Panc1 (cell line): Measurements from ENCODE around the gene BTNL8. TPM values are rescaled to one million over a fixed set of nuclear protein-coding genes. Genes with fewer than 3 reads are reported as not detected.

Experiments
- ATAC-seq: fragments of 200-7000 bp; cut with Tn5 transposase; 2 replicates; pipeline ENCODE4 v1.9.1; 2020; ENCODE audit warnings: mild to moderate bottlenecking, moderate library complexity
- BruUV-seq: library from RNA; stranded (reverse); fragments of 400-500 nt; replicated peaks from 2 replicates; lab custom pipeline; 2021; lab: Mats Ljungman, UMichigan
- CTCF ChIA-PET: fragments of 300-600 bp; sonication (Branson Sonifier 250); formaldehyde crosslinking; loops from one replicate; lab custom pipeline; 2022; ENCODE audit warnings: antibody characterized with exemption; lab: Charles Lee
- POLR2A ChIA-PET: fragments of 300-600 bp; sonication (Branson Sonifier 250); formaldehyde crosslinking; loops from one replicate; lab custom pipeline; 2022; ENCODE audit warnings: antibody characterized with exemption; lab: Charles Lee
- DNase-seq: peaks from one replicate; pipeline ENCODE4 v3.0.0-alpha.2; 2010; ENCODE audit warnings: low read depth, low spot score
- H3K27ac ChIP-seq: 2 replicates; pipeline ENCODE4 v1.5.1; 2011; ENCODE audit warnings: mild to moderate bottlenecking, low read length, inconsistent platforms
- H3K27me3 ChIP-seq: fragments of 200-500 bp; sonication (Bioruptor generic); 2 replicates; pipeline ENCODE4 v1.6.0; 2014; ENCODE audit warnings: low read length, inconsistent platforms; ENCODE audit not compliant: control insufficient read depth, insufficient read depth
- H3K36me3 ChIP-seq: fragments of 200-500 bp; sonication (Bioruptor generic); 2 replicates; pipeline ENCODE4 v1.5.1; 2014; ENCODE audit warnings: inconsistent platforms, mild to moderate bottlenecking, low read length, moderate library complexity; ENCODE audit not compliant: control insufficient read depth, insufficient read depth
- H3K4me1 ChIP-seq: 2 replicates; pipeline ENCODE4 v1.5.1; 2011; ENCODE audit warnings: inconsistent platforms, mild to moderate bottlenecking, low read length, moderate library complexity; ENCODE audit not compliant: control insufficient read depth, insufficient read depth
- H3K4me3 ChIP-seq, 2 experiments: 2 replicates each; pipeline ENCODE4 v1.5.1; 2011 to 2012; ENCODE audit warnings: low read depth in 2 of 2, low read length in 2 of 2, mild to moderate bottlenecking in 2 of 2, inconsistent platforms in 1 of 2, moderate library complexity in 1 of 2
- H3K9me3 ChIP-seq: fragments of 200-500 bp; sonication (Bioruptor generic); 2 replicates; pipeline ENCODE4 v1.5.1; 2014; ENCODE audit warnings: low read depth, mild to moderate bottlenecking, inconsistent platforms, low read length, moderate library complexity; ENCODE audit not compliant: control insufficient read depth, insufficient read depth
- POLR2AphosphoS5 ChIP-seq: IDR thresholded peaks from 2 replicates; pipeline ENCODE4 v1.6.1; 2012; ENCODE audit warnings: mild to moderate bottlenecking, low read depth, low read length, moderate library complexity
- SIN3A ChIP-seq: IDR thresholded peaks from 2 replicates; pipeline ENCODE4 v1.6.1; 2012; ENCODE audit warnings: low read depth, mild to moderate bottlenecking, low read length, moderate library complexity, borderline replicate concordance; ENCODE audit not compliant: insufficient read depth
- TCF7L2 ChIP-seq: IDR thresholded peaks from 2 replicates; pipeline ENCODE4 v1.6.1; 2011; ENCODE audit warnings: mild to moderate bottlenecking, low read depth, low read length, inconsistent platforms
- in situ Hi-C: cut with HindIII; loops from 2 replicates; pipeline ENCODE4 v1.10.0; 2016; ENCODE audit warnings: low sequenced_read_pairs, low pct_unique_long_range_greater_than_20kb
- intact Hi-C: fragments of 100-400 bp; cut with micrococcal nuclease; formaldehyde crosslinking; loops from one replicate; pipeline ENCODE4 v1.10.0; 2022; ENCODE audit not compliant: unreplicated experiment
- total RNA-seq: library from RNA; stranded (reverse); gene quantifications from one replicate; pipeline ENCODE4 v1.2.1, GENCODE V29; 2021; ENCODE audit not compliant: unreplicated experiment
- TF ChIP-seq, protein P1 (sequence below), 2 experiments: IDR thresholded peaks; 2 replicates each; pipeline ENCODE4 v1.6.1; 2011 to 2012; ENCODE audit warnings: low read depth in 2 of 2, control low read depth in 1 of 2, low read length in 1 of 2, mild to moderate bottlenecking in 1 of 2, moderate library complexity in 1 of 2; ENCODE audit not compliant: insufficient read depth in 1 of 2
- TF ChIP-seq, protein P2 (sequence below): fragments of 450-650 bp; IDR thresholded peaks from 2 replicates; pipeline ENCODE4 v1.5.1; 2017; ENCODE audit warnings: mild to moderate bottlenecking

The BTNL8 gene
- total RNA-seq, 1 experiment from 2014 or later = not detected

DNA sequence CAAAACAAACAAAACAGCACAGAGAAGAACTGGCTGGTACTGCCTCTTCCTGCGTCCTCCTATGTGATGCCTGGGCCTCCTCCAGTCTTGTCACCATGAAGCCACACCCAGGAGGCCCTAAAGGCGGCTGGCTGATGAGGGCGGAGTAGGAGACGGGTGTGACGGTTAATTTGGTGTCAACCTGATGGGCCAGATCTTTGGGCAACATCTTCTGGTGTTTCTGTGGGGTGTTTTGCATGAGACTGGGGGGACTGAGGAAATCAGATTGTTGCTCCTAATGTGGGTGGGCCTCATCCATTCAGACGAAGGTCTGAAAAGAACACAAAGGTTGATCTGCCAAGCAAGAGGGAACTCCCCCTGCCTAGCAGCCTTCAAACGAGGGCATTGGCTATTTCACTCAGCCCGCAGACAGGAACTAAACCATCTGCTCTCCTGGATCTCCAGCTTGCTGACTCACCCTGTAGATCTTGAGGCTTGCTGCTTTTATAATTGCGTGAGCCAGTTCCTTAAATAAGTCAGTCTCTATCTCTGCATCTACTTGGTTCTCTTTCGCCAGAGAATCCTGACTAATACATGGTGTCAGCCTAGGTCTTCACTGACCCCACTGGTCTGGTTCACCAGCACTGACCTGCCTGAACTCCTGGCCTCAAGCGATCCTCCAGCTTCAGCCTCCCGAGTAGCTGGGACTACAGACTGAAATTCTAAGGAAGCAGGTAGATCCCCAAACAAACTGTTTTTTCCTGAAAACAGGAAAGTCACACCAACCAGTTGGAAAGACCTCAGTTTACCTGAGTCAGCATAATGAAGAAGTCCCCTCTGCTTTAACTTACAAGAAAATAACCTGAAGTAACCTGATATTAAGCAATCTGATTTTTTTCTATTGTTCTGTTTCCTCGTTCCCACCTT lies 25.1 kb upstream of the BTNL8 start:
- H3K4me3 ChIP-seq = no peak overlapping the region
- no peaks in the 10 kb centered on the region for H3K36me3 ChIP-seq
- H3K27ac ChIP-seq = no peak overlapping the region
- no peaks in the 10 kb centered on the region for H3K27me3 ChIP-seq
- in situ Hi-C loops = no loop called here
- ChIA-PET POLR2A (no interaction called here), CTCF (no interaction called here)
- intact Hi-C loops = no loop called here
- DNase-seq = no peak
- TF ChIP-seq, protein P1, sequence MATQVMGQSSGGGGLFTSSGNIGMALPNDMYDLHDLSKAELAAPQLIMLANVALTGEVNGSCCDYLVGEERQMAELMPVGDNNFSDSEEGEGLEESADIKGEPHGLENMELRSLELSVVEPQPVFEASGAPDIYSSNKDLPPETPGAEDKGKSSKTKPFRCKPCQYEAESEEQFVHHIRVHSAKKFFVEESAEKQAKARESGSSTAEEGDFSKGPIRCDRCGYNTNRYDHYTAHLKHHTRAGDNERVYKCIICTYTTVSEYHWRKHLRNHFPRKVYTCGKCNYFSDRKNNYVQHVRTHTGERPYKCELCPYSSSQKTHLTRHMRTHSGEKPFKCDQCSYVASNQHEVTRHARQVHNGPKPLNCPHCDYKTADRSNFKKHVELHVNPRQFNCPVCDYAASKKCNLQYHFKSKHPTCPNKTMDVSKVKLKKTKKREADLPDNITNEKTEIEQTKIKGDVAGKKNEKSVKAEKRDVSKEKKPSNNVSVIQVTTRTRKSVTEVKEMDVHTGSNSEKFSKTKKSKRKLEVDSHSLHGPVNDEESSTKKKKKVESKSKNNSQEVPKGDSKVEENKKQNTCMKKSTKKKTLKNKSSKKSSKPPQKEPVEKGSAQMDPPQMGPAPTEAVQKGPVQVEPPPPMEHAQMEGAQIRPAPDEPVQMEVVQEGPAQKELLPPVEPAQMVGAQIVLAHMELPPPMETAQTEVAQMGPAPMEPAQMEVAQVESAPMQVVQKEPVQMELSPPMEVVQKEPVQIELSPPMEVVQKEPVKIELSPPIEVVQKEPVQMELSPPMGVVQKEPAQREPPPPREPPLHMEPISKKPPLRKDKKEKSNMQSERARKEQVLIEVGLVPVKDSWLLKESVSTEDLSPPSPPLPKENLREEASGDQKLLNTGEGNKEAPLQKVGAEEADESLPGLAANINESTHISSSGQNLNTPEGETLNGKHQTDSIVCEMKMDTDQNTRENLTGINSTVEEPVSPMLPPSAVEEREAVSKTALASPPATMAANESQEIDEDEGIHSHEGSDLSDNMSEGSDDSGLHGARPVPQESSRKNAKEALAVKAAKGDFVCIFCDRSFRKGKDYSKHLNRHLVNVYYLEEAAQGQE (IDR thresholded peaks at IDR 0.05; ENCODE audit: insufficient read depth in 1 of 2, low read depth in 2 of 2, low read length in 1 of 2) = no peak
- TF ChIP-seq SIN3A (no peak), POLR2AphosphoS5 (no peak), TCF7L2 (no peak)
- TF ChIP-seq, protein P2, sequence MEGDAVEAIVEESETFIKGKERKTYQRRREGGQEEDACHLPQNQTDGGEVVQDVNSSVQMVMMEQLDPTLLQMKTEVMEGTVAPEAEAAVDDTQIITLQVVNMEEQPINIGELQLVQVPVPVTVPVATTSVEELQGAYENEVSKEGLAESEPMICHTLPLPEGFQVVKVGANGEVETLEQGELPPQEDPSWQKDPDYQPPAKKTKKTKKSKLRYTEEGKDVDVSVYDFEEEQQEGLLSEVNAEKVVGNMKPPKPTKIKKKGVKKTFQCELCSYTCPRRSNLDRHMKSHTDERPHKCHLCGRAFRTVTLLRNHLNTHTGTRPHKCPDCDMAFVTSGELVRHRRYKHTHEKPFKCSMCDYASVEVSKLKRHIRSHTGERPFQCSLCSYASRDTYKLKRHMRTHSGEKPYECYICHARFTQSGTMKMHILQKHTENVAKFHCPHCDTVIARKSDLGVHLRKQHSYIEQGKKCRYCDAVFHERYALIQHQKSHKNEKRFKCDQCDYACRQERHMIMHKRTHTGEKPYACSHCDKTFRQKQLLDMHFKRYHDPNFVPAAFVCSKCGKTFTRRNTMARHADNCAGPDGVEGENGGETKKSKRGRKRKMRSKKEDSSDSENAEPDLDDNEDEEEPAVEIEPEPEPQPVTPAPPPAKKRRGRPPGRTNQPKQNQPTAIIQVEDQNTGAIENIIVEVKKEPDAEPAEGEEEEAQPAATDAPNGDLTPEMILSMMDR = no peak
- no TSS peak for BruUV-seq
- no peaks in the 10 kb centered on the region for H3K4me1 ChIP-seq
- ATAC-seq = no peak
- H3K9me3 ChIP-seq = no peaks in the 10 kb centered on the region

DNA sequence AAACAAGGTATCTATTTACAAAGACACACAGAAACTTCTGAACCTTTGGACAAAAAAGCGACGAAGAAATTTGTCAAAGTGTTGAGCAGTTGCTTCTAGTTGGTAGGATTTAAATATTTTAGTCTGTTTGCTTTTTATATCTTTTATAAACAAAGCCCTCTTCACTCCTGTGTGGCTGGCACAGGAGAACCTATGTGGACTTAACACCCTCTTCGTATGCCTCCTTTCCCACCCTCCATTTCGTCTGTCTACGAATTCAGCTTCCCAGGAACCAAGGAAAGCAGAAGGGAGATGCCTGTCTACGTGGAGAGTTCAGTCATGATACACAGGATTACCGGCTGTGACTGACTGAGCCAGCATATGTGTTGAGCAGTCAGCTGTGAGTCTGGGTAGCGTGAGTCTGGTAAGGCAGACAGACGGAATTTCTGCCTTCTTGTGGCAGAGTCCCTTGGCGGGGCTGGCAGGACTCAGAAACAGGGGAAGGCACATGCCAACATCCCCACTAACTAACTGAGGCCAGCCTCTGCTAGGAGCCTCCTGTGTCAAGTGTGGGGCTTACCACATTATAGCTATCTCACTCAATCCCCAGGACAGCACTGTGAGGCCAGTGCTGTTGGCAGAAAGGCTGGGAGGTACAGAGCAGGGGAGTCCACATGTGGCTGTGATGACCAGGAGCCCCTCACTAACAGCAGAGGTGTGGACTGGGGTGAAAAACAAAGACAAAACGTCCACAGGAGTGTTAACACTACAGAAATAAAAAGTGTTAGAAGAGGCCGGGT lies 24.0 kb upstream of the BTNL8 start:
- no peak for TF ChIP-seq TCF7L2
- no peak for TF ChIP-seq POLR2AphosphoS5
- TF ChIP-seq, protein P1 (IDR thresholded peaks at IDR 0.05; ENCODE audit: insufficient read depth in 1 of 2, low read depth in 2 of 2, low read length in 1 of 2) = no peak
- no peak for TF ChIP-seq SIN3A
- TF ChIP-seq, protein P2 = no peak
- Histone ChIP-seq H3K36me3 (no peaks in the 10 kb centered on the region), H3K4me3 (no peak overlapping the region), H3K4me1 (no peaks in the 10 kb centered on the region), H3K27me3 (no peaks in the 10 kb centered on the region), H3K27ac (no peak overlapping the region), H3K9me3 (no peaks in the 10 kb centered on the region)
- in situ Hi-C loops (no loop called here), intact Hi-C loops (no loop called here)
- ChIA-PET POLR2A (no interaction called here), CTCF (no interaction called here)
- DNase-seq = no peak
- no TSS peak for BruUV-seq
- no peak for ATAC-seq
